Neutrophil (primary cell): Measurements from ENCODE around the gene TRIM3.

ENCODE experiments used
- H3K27ac ChIP-seq: fragments of 200-600 bp; sonication (generic); 2 replicates; pipeline ENCODE4 v1.5.1; 2016; ENCODE audit warnings: mild to moderate bottlenecking, moderate library complexity
- H3K27me3 ChIP-seq: fragments of 200-600 bp; sonication (generic); 2 replicates; pipeline ENCODE4 v1.6.0; 2016; ENCODE audit warnings: mild to moderate bottlenecking
- H3K36me3 ChIP-seq: fragments of 200-600 bp; sonication (generic); 2 replicates; pipeline ENCODE4 v1.5.1; 2017
- H3K4me1 ChIP-seq, 2 experiments: fragments of 200-600 bp in 1 of 2; sonication (generic) in 1 of 2; 1 replicate in 1 of 2; 2 replicates in 1 of 2; pipeline versions ENCODE4 v1.5.1 to v1.6.1; 2013 to 2016; ENCODE audit warnings: low read depth in 1 of 2, low read length in 1 of 2, mild to moderate bottlenecking in 1 of 2, moderate library complexity in 1 of 2; ENCODE audit not compliant: control insufficient read depth in 1 of 2, insufficient read depth in 1 of 2
- H3K4me3 ChIP-seq, 2 experiments: fragments of 200-600 bp in 1 of 2; sonication (generic) in 1 of 2; 1 replicate in 1 of 2; 2 replicates in 1 of 2; pipeline ENCODE4 v1.5.1; 2013 to 2016; ENCODE audit warnings: low read depth in 1 of 2, low read length in 1 of 2, mild to moderate bottlenecking in 1 of 2, moderate library complexity in 1 of 2
- H3K9me3 ChIP-seq: fragments of 200-600 bp; sonication (generic); 2 replicates; pipeline ENCODE4 v1.5.1; 2016
- CTCF ChIP-seq: fragments of 200-600 bp; sonication (generic); IDR thresholded peaks from 2 replicates; pipeline ENCODE4 v1.5.1; 2016; ENCODE audit warnings: antibody characterized with exemption

Gene TRIM3

GRCh38 chr11:6413791-6414201, 59.9 kb downstream of the TRIM3 start:
- no peak for TF ChIP-seq CTCF
- no peak overlapping the region for H3K27ac ChIP-seq
- H3K9me3 ChIP-seq, result no peaks in the 10 kb centered on the region
- H3K4me3 ChIP-seq, result no peak overlapping the region
- H3K36me3 ChIP-seq, result no peaks in the 10 kb centered on the region
- peaks cover 0 to 18% of the 10 kb centered on the region in 2 experiments for H3K4me1 ChIP-seq
- H3K27me3 ChIP-seq, result peaks cover 37% of the 10 kb centered on the region

DNA sequence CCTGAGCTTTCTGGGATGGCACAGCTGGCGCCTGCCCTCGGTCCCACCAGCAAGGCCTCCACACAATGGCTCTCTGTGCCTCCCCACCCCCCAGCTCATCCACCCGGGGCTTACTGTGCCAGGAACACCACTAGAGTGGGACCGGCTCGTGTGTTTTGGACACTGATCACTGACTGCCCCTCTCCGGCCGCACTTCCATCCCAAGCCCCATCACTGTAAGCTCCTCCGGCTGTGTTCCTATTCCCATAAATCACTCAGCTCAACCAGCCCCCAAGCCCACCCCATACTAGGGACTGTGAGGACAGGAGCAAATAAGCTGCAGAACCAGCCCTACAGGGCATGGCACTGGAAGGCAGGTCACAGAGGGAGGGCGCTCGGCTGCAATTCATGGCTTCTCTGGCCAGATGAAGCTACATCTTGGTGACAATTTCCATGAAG, 62.1 kb downstream of the TRIM3 start:
- Histone ChIP-seq H3K4me1 (peaks cover 0 to 13% of the 10 kb centered on the region in 2 experiments), H3K27ac (no peak overlapping the region), H3K27me3 (peaks cover 15% of the 10 kb centered on the region), H3K4me3 (no peak overlapping the region), H3K36me3 (no peaks in the 10 kb centered on the region), H3K9me3 (no peaks in the 10 kb centered on the region)
- TF ChIP-seq CTCF, result no peak

DNA sequence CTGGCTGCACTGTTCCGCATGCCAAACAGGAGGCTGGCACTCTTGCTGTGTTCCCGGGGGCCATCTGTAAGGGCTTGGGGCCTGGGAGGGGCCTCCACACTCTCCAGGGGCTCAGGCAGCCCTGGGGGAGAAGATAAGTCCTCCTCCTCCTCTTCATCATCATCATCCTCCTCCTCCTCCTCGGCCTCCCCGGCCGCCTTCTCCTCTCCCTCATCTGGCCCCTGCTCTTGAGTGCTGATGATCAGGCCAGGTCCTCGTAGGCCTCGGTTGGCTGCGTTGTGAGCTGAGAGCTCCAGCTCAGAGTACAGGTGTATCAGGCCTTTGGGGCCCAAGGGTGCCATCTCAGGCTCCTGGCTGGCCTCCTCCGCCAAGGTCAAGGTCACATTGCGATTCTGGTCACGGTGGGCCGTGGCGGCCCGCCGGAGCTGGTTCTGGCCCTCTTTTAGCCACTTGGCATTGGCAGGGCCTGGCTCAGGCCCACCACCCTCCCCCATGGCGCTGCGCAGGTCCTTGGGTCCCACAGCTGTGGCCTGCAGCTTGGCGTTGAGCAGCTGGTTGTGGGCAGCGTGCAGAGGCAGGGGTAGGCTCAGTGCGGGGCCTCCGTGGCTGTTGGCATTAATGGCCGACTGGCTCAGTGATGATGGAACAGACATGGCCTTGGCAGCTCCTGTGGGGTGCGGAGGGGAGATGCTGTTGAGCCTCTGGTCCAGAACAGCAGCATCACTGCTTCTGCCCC, 62.9 kb downstream of the TRIM3 start:
- TF ChIP-seq CTCF, result no peak

DNA sequence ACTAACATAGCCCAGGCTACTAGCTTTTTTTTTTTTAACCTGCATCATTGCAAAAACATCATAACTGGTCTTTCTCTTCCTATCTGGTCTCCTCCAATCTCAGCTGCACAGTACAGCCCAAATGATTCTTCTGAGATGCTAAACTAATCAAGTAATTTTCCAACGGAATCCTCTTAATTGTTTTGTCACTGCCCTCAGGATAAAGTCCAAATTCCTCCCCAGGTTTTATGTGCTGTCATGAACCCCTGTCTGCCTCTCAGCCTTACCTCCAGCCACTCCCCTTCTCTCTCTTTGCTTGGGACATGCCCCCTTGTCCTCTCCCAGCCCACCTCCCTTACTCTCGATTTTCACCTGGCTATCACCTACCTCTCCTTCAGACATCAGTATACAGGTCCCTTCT, 67.4 kb downstream of the TRIM3 start:
- no peaks in the 10 kb centered on the region for H3K9me3 ChIP-seq
- H3K4me1 ChIP-seq, result no peaks in the 10 kb centered on the region
- H3K27me3 ChIP-seq, result no peaks in the 10 kb centered on the region
- H3K4me3 ChIP-seq, result no peak overlapping the region
- no peaks in the 10 kb centered on the region for H3K36me3 ChIP-seq
- no peak for TF ChIP-seq CTCF
- no peak overlapping the region for H3K27ac ChIP-seq

More for the DNA sequence above, 62.9 kb downstream of the TRIM3 start:
- no peaks in the 10 kb centered on the region for H3K9me3 ChIP-seq
- no peak overlapping the region for H3K4me3 ChIP-seq
- H3K27me3 ChIP-seq, result peaks cover 8% of the 10 kb centered on the region
- H3K4me1 ChIP-seq, result peaks cover 0 to 13% of the 10 kb centered on the region in 2 experiments
- no peak overlapping the region for H3K27ac ChIP-seq
- H3K36me3 ChIP-seq, result no peaks in the 10 kb centered on the region

DNA sequence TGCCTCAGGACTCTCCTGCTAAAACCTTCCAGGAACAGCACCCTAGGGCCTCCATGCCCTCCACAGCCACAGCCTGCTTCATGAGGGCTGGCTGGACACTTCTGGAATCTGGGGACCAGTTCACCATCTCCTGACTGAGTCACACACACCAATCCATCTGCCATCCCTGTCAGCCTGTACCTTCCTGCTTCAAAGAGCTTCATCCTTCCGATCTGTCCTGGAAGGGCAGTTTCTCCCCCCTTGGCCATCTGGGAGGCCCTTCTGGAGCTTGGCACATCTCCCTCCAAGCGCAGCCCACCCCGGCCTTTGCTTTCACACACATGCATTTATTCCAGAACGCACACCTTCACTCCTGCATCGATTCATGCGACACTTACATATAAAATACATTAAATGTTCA, 67.9 kb downstream of the TRIM3 start:
- TF ChIP-seq CTCF, result no peak
- no peaks in the 10 kb centered on the region for H3K9me3 ChIP-seq
- H3K4me3 ChIP-seq, result no peak overlapping the region
- H3K27ac ChIP-seq, result no peak overlapping the region
- H3K4me1 ChIP-seq, result no peaks in the 10 kb centered on the region
- H3K27me3 ChIP-seq, result no peaks in the 10 kb centered on the region
- no peaks in the 10 kb centered on the region for H3K36me3 ChIP-seq
